Measurements from ENCODE around the gene GRK3.

DNA sequence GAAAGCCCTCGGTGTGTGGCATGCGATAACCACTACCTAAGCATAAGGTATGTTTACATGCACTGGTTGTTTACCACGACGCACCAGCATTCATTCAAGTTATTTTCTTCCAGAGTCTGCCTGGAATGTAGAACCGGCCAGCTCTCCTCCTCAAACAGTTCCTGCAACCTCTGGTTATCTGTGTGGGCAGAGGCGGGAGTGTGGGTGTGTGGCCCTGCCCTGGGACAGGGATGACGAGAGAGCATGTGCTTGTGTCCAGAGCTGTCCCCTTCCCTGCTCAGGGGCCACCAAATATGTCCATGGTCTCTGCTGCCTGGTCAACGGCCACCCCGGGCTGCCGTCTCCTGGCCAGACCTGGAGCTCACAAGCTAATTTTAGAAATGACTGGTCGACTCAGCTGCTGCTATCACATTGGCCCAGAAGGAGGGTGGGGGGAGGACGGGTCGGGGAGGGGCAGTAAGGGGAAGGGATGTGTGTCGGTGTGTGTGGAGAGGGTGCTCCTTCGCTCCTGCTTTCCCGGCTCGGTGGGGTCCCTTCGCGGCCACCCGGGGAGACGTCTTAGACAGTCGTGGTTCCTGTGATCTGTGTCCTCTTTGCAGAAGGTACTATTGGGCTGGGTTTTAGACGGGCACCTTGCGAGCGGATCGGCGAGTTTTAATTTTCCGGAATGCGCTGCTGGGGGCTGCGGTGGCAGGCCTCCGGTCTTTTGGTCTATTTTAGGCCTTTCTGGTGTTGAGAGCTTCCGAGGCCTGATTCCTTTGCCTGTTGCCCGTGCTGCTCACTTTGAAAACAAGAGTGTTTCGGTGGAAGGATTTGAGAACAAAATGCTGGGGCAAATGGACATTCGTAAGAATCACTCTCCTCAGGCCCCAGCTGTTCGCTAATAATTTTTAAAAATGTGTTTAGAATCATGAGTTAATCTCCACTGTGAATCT is 177.5 kb downstream of the GRK3 start, which contains the start of gene MYO18B:
- TF ChIP-seq, protein P1, sequence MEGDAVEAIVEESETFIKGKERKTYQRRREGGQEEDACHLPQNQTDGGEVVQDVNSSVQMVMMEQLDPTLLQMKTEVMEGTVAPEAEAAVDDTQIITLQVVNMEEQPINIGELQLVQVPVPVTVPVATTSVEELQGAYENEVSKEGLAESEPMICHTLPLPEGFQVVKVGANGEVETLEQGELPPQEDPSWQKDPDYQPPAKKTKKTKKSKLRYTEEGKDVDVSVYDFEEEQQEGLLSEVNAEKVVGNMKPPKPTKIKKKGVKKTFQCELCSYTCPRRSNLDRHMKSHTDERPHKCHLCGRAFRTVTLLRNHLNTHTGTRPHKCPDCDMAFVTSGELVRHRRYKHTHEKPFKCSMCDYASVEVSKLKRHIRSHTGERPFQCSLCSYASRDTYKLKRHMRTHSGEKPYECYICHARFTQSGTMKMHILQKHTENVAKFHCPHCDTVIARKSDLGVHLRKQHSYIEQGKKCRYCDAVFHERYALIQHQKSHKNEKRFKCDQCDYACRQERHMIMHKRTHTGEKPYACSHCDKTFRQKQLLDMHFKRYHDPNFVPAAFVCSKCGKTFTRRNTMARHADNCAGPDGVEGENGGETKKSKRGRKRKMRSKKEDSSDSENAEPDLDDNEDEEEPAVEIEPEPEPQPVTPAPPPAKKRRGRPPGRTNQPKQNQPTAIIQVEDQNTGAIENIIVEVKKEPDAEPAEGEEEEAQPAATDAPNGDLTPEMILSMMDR (IDR thresholded peaks at IDR 0.05; ENCODE audit: low read depth, low read length): no peak
- no peak for TF ChIP-seq POLR2A (IDR thresholded peaks at IDR 0.05; ENCODE audit: extremely low read depth, insufficient read length)
